Motor neuron (in vitro differentiated cells): ENCODE data around the gene PKN2. TPM values are rescaled to one million over a fixed set of nuclear protein-coding genes. Genes with fewer than 3 reads are reported as not detected.

Experiments used
- total RNA-seq, 8 experiments: library from RNA; unstranded; fragments of 300-600 nt; gene quantifications; 2 replicates each; pipeline versions ENCODE4 v1.2.3 to v1.2.4, GENCODE V29; 2022

Gene PKN2
- total RNA-seq, 8 experiments from 2014 or later, result 19.9 to 51.5 (median 32.7) TPM

Other genes with a start within 250 kb of the PKN2 start
- gene GTF2B, start 207.3 kb downstream of the PKN2 start, total RNA-seq, result 10 to 100 TPM; 37.5 to 65.6 (median 50.1) TPM